Raji (cell line): ENCODE measurements around the gene EXOSC7.

Source experiments
- POLR2A ChIP-seq: IDR thresholded peaks from 2 replicates; pipeline ENCODE4 v1.6.1; 2011; ENCODE audit warnings: low read depth, low read length, control low read depth; ENCODE audit not compliant: insufficient read depth

The EXOSC7 gene

DNA sequence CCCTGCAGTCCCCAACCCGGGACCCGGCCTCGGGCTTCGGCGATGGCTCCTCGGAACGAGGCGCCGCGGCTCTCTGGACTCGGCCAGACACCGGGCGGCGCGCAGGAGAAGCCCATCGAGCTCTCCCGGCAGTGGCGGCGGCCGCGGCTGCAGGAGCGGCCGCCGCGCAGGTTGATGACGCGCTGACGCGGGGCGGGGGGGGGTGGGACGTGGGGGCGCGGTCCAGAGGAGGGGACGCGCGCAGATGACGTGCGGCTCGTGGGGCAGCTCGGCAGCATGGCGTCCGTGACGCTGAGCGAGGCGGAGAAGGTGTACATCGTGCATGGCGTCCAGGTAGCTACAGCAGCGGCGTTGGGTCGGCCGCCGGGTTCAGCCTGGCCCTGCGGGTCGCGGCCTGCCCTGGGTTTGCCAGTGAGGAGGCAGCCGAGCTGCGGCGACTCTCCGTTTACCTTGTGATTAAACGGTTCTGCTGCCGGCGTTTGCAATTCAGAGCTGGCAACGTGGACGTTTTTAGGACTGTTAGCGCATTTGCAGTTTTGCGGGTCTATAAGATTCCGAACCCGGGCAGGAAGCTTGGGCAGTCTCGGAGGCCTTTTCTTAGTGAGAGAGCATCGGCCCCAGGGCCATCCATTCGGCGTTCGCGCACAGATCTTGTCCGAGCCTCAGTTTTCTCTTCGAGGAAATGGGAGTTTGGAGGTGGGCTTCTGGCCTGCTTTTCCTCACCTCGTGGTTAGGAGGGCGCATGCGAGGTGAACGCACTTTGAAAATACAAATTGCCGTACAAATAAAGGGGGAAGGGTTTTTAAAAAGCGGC is at the start of gene EXOSC7, which contains the start of gene ZDHHC3:
Gene EXOSC7, plus strand, starts transcription at position 243 of the 814 bp plus-strand sequence. Its CDS starts 34 bp downstream, at position 277.
Gene ZDHHC3, minus strand, starts transcription at position 173 of the 814 bp plus-strand sequence. CDS start 16,738 bp downstream, outside the sequence.
- peak; percentile 93 for TF ChIP-seq POLR2A

- TF ChIP-seq POLR2A, result no peak
Measured at GRCh38 chr3:44926921-44927320, 49.1 kb upstream of the EXOSC7 start.

DNA sequence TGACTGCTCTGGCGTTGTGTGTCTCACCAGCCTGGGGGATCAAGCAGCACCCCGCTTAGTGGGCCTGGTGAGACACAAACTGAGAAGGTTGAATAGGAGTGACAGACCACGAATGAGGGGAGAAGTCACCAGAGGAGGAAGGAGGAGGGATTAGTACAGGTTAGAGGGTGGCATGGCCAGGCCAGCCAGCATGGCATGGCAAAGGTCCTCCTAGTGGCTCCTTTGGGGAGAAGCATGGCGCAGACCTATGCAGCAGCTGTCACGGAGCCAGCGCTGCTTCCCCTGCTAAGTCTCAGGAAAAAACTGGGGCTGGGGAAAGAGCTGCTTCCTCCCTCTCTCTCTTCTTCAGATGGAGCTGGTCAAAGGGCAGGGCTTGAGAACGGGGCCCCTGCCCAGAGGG is 48.7 kb upstream of the EXOSC7 start:
- no peak for TF ChIP-seq POLR2A

DNA sequence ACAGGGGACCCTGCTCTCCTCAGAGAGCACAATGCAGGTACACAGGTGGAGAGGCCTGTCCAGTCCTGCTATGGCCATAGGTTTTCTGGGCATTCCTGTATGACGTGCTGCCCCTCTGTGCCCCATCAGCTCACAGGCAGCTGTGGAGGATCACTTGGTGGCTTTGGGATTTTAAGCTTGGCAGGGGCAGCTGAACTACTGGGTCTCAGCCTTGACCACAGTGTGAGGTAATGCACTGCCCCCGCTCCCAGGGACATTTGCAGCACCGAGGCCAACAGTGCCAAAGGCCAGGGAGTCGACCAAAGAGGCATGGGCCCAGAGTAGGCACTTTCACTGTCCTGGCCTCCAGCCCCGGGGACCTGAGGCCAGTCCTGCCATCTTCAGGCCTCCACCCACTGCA is 46.3 kb upstream of the EXOSC7 start:
- no peak for TF ChIP-seq POLR2A

DNA sequence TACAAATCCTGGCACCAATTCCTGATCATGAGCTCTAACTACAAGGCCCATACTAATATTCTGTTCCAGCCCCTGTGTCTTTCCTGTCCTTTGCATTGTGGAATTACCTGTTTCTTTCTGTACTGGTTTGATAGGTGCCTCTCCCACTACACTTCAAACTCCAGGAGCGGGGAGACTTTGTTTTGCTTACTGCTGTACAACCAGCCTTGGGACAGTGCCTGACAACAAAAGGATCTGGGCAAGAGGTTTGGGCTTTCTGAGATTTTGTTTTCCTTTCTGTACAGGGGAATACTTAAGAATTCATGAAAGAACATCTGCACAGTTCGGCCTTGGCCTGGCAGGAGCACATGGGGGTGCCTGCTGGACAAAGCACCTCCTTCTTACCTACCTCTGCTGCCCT is 45.1 kb upstream of the EXOSC7 start:
- TF ChIP-seq POLR2A, result no peak

DNA sequence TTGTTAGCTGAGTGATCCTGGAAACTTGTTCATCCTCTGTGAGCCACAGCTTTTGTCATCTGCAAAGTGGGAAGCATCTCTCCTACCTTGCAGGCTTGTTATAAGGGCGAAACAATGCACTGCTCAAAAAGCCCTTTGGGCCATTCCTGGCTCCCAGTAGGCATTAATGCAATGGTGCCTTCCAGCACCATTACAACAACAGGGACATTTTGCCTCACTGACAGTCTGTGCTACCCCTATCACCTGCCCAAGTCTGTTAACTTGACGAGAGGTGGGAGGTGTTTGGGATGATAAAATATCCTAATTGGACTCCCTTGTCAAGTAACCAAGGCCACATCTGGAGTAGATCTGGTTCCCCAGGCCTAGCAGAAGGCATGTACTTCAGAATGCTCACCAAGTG is 44.3 kb upstream of the EXOSC7 start:
- no peak for TF ChIP-seq POLR2A

GRCh38 chr3:44932271-44932670 is 43.8 kb upstream of the EXOSC7 start:
- TF ChIP-seq POLR2A, result no peak

DNA sequence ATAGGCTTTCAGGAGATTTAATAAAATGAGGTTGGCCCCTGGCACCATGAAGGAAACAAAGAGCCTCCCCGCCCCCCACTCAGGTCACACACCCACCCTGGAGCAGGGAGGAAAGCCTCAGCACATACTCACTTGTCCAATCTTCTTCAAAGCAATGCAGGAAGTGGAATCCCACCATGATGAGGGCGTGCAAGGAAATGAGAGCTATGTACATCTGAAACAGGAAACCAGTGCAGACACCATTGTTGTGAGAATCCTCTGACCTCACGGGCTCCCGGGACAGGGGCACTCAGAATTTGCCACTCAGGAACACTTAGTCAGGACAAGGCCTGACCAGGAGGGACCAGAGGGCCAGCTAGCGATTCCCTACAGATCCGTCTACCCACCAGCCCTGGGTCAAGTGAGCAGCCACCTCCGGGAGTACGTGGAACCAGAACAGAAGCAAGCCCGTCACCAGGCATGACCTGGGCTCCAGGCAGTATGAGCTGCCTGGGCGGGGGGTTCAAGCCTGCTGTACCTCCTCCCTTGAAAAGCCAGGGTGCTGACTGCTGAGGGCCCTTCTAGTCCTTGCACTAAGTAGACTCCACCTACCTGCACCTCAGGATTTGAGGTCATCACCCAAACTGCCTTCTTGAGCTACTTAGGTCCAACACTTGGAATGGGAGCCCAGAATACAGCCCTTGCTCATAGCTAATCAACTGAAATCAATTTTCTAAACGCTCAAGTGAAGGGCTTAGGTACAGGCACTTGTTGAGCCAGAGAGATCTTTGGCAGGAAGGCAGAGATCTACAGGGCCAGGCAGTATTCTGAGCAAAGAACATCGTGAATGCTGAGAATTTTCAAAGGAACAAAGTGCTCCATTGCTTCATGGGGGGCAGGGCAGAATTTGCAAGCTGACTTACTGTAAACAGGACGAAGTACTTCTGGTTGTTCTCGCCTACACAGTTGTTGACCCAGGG is 42.8 kb upstream of the EXOSC7 start:
- no peak for TF ChIP-seq POLR2A

GRCh38 chr3:44939581-44940036 is 36.4 kb upstream of the EXOSC7 start:
- TF ChIP-seq POLR2A, result no peak

DNA sequence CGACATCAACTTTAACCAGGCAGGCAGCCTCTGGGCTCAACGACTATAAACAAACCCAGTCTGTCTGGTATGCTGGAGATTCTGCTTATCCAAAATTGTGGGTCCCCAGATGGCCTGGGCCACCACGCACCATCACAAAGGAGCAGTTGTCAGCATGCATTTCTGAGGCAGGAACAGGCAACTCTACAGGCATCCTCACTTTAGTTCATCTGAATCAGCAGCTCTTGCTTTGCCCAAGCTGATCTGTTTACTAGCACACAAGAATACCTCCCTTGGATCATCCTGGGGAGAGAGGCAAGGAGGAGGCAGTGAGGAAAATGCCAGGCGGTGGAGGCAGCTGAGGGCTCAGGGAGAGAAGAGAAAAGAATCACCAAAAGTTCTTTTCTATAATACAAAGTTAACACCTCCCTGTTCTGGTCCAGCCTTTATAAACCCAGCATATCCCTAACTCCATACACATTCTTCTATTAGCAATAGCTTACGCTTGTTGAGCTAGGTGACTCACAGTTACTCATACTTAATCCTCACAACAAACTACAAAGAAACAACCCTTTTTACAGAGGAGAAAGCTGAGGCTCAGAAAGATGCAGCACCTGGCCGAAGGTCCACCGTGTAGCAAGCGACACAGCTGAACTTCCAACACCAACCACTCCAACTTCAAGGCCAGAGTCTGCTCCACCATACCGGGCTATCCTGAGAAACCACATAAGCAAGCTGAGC is 33.7 kb upstream of the EXOSC7 start:
- no peak for TF ChIP-seq POLR2A

- TF ChIP-seq POLR2A, result no peak
Measured at GRCh38 chr3:44948239-44948638, 27.8 kb upstream of the EXOSC7 start.

DNA sequence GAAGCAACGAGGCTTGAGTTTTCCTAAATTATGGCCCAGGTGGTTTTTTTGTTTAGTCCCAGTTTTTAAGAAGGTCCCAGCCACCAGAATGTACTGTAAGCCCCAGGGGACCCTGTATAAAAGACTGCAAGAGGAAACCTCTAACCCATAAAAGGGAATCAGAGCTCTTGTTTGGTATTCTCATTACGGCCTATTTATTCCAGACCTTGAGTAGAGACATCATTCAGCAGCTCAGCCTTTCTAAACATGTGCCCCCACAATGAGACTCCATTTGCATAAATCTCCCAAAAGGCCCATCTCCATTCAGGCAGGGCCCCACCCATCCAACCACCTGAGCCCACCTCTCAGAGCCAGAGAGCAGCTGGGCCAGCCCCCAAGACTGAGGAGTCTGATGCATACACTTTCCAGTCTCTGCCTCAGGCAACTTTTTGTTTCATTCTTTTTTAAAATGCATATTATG is 25.7 kb upstream of the EXOSC7 start:
- no peak for TF ChIP-seq POLR2A

DNA sequence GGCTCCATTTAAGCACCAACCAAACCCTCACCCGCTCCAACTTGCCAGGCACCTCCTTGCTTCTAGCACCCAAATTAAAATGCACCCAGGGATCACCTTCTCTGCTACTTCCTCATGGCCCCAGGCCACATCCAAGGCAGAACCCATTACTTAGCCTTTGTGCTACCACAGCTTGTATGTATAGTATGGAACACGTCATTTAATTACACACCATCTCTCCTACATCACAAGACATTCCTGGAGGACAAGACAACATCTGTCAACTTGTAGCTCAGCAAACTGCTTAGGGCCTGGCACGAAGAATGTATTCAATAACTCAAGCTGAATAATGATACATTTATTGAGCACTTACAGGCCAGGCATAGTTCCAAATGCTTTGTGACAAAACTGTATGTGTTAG is 23.4 kb upstream of the EXOSC7 start:
- no peak for TF ChIP-seq POLR2A

- no peak for TF ChIP-seq POLR2A
Measured at GRCh38 chr3:44954304-44954703, 21.7 kb upstream of the EXOSC7 start.

- TF ChIP-seq POLR2A, result no peak
Measured at GRCh38 chr3:44954962-44955361, 21.1 kb upstream of the EXOSC7 start.
